PC-3 (cell line): ENCODE measurements around the gene CCNL2. TPM values are rescaled to one million over a fixed set of nuclear protein-coding genes. Genes with fewer than 3 reads are reported as not detected.

Experiments
- ATAC-seq: fragments of 200-7000 bp; cut with Tn5 transposase; 2 replicates; pipeline ENCODE4 v1.9.1; 2020; ENCODE audit warnings: mild to moderate bottlenecking, moderate library complexity
- BruUV-seq: library from RNA; stranded (reverse); fragments of 400-500 nt; replicated peaks from 2 replicates; lab custom pipeline; 2021; lab: Mats Ljungman, UMichigan
- CTCF ChIA-PET: fragments of 300-600 bp; sonication (Branson Sonifier 250); formaldehyde crosslinking; loops from one replicate; lab custom pipeline; 2022; ENCODE audit warnings: antibody characterized with exemption; lab: Charles Lee
- POLR2A ChIA-PET: fragments of 300-600 bp; sonication (Branson Sonifier 250); formaldehyde crosslinking; loops from one replicate; lab custom pipeline; 2022; ENCODE audit warnings: antibody characterized with exemption; ENCODE audit not compliant: unreplicated experiment; lab: Charles Lee
- DNase-seq: peaks from one replicate; pipeline ENCODE4 v3.0.0-alpha.2; 2015
- H2AFZ ChIP-seq: fragments of 300-600 bp; sonication (generic); 2 replicates; pipeline ENCODE4 v1.6.0; 2016; ENCODE audit warnings: antibody characterized with exemption, low read length
- H3F3A ChIP-seq: fragments of 300-600 bp; sonication (generic); one replicate; pipeline ENCODE4 v1.6.0; 2017; ENCODE audit warnings: antibody characterized with exemption, low read length, control low read depth, mild to moderate bottlenecking; ENCODE audit not compliant: unreplicated experiment
- H3K27ac ChIP-seq: fragments of 300-600 bp; sonication (generic); 2 replicates; pipeline ENCODE4 v1.5.1; 2016; ENCODE audit warnings: mild to moderate bottlenecking, low read length
- H3K27me3 ChIP-seq: fragments of 300-600 bp; sonication (generic); 2 replicates; pipeline ENCODE4 v1.6.1; 2016; ENCODE audit warnings: low read length, mixed read lengths
- H3K36me3 ChIP-seq: fragments of 300-600 bp; sonication (generic); 2 replicates; pipeline ENCODE4 v1.6.1; 2016; ENCODE audit warnings: low read depth, mixed run types, low read length, mixed read lengths
- H3K4me1 ChIP-seq: fragments of 300-600 bp; sonication (generic); 2 replicates; pipeline ENCODE4 v1.5.1; 2016; ENCODE audit warnings: low read length; ENCODE audit not compliant: insufficient read depth
- H3K4me2 ChIP-seq: fragments of 300-600 bp; sonication (generic); 2 replicates; pipeline ENCODE4 v1.6.0; 2016; ENCODE audit warnings: low read length
- H3K4me3 ChIP-seq: fragments of 300-600 bp; sonication (generic); 2 replicates; pipeline ENCODE4 v1.5.1; 2016; ENCODE audit warnings: mild to moderate bottlenecking, low read length, mixed read lengths
- H3K79me2 ChIP-seq: fragments of 300-600 bp; sonication (generic); 2 replicates; pipeline ENCODE4 v1.6.1; 2017; ENCODE audit warnings: low read length, mixed read lengths
- H3K9ac ChIP-seq: fragments of 300-600 bp; sonication (generic); 2 replicates; pipeline ENCODE4 v1.6.0; 2016; ENCODE audit warnings: mild to moderate bottlenecking, low read length
- H3K9me2 ChIP-seq: fragments of 300-600 bp; sonication (generic); replicated peaks from 2 replicates; pipeline ENCODE4 v1.6.1; 2016; ENCODE audit warnings: mixed run types, low read length, mixed read lengths
- H3K9me3 ChIP-seq: fragments of 300-600 bp; sonication (generic); 2 replicates; pipeline ENCODE4 v1.6.1; 2016; ENCODE audit warnings: low read length, mixed read lengths
- H4K20me1 ChIP-seq: fragments of 300-600 bp; sonication (generic); 2 replicates; pipeline ENCODE4 v1.6.1; 2016; ENCODE audit warnings: low read length, mixed read lengths
- EZH2 ChIP-seq: fragments of 300-600 bp; sonication (generic); IDR thresholded peaks from one replicate; pipeline ENCODE4 v1.6.1; 2017; ENCODE audit warnings: antibody characterized with exemption, mild to moderate bottlenecking, low read length; ENCODE audit not compliant: unreplicated experiment
- EZH2phosphoT487 ChIP-seq: fragments of 300-600 bp; sonication (generic); IDR thresholded peaks from 2 replicates; pipeline ENCODE4 v1.6.1; 2018; ENCODE audit warnings: mild to moderate bottlenecking, antibody characterized with exemption, low read length, borderline replicate concordance
- intact Hi-C: fragments of 100-400 bp; cut with micrococcal nuclease; formaldehyde crosslinking; loops from 2 replicates; pipeline ENCODE4 v1.9.0; 2023
- total RNA-seq: library from RNA; depleted of rRNA; stranded (reverse); fragments of >200 nt; gene quantifications from 2 replicates; pipeline ENCODE4 v1.2.3, GENCODE V29; 2014
- TF ChIP-seq, protein P1 (sequence below): fragments of 300-600 bp; sonication (generic); conservative IDR thresholded peaks from 2 replicates; pipeline ENCODE4 v1.5.1; 2017; ENCODE audit warnings: antibody characterized with exemption, low read depth, mild to moderate bottlenecking, low read length

Gene CCNL2
- total RNA-seq, 1 experiment from 2014 or later = 385 TPM

DNA sequence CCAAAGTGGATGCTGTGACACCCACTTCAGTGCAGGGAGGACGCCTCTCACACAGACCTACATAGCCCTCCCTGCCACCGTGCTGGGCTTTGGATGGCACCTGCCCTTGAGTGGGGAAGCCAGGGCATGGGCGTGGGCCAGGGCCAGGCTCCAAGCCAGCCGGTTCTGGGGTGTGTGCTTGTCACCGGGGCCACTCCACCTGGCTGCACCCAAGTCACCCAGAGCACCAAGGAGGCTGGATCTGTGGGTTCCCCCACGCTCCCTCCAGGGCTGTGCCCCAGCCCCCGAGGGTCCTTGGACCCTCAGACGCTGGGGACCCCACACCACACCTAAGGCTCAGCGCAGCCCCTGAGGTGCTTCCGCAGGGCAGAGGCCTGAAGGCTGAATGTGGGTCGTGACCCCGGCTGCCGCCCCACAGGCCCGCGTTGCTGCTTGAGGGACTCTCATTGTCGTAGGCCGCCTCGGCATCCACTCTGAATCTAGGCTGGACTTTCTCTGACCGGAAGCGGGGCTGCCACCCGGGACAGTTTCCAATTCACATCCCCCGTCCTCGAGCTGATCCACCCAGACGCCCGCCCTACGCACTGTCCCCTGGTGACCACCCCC is 42.2 kb downstream of the CCNL2 start:
- no peaks in the 10 kb centered on the region for H3K27me3 ChIP-seq
- POLR2A ChIA-PET = no interaction called here
- H3K79me2 ChIP-seq = peaks cover 10% of the 10 kb centered on the region; the same call in 1 of the 2 replicates
- no peak overlapping the region for H3K4me3 ChIP-seq
- no peak overlapping the region for H3K4me2 ChIP-seq
- H3F3A ChIP-seq = peaks cover 3% of the 10 kb centered on the region
- peaks cover 45% of the 10 kb centered on the region for H3K4me1 ChIP-seq
- no peak overlapping the region for H2AFZ ChIP-seq
- no peak overlapping the region for H3K27ac ChIP-seq
- no peak overlapping the region for H3K9ac ChIP-seq
- TF ChIP-seq, protein P1, sequence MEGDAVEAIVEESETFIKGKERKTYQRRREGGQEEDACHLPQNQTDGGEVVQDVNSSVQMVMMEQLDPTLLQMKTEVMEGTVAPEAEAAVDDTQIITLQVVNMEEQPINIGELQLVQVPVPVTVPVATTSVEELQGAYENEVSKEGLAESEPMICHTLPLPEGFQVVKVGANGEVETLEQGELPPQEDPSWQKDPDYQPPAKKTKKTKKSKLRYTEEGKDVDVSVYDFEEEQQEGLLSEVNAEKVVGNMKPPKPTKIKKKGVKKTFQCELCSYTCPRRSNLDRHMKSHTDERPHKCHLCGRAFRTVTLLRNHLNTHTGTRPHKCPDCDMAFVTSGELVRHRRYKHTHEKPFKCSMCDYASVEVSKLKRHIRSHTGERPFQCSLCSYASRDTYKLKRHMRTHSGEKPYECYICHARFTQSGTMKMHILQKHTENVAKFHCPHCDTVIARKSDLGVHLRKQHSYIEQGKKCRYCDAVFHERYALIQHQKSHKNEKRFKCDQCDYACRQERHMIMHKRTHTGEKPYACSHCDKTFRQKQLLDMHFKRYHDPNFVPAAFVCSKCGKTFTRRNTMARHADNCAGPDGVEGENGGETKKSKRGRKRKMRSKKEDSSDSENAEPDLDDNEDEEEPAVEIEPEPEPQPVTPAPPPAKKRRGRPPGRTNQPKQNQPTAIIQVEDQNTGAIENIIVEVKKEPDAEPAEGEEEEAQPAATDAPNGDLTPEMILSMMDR = no peak
- TF ChIP-seq EZH2 = no peak
- no peak for TF ChIP-seq EZH2phosphoT487
- H4K20me1 ChIP-seq = no peaks in the 10 kb centered on the region
- CTCF ChIA-PET = no interaction called here
- H3K36me3 ChIP-seq = no peaks in the 10 kb centered on the region
- intact Hi-C loops = no loop called here
- H3K9me2 ChIP-seq = no peaks in the 10 kb centered on the region
- DNase-seq (no peak), ATAC-seq (peak; percentile 0; the same call in 1 of the 2 replicates)
- BruUV-seq = no TSS peak
- no peaks in the 10 kb centered on the region for H3K9me3 ChIP-seq

DNA sequence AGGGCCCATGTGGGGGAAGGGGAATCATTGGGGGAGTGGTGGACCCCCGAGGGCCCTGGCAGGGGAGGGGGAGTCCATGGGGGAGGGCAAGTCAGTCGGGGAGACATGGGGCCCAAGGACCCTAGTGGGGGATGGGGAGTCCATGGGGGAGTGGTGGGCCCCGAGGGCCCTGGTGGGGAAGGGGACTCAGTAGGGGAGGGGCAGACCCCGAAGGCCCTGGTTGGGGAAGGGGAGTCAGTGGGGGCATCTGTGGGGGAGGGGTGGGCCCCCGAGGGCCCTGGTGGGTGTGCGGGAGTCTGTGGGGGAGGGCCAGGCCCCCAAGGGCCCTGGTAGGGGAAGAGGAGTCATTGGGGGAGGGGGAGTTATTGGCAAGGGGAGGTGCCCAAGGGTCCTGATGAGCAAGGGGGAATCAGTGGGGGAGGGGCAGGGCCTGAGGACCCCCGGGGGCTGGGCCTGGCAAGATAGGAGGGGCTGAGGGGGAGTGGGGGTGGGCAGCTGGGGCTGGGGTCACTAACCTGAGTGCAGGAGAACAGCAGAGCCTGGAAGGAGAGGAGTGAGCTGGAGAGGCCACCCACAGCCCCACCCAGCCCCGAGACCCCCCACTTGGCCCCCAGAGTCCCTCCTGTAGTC is 42.9 kb downstream of the CCNL2 start:
- no peak overlapping the region for H3K4me2 ChIP-seq
- H3K79me2 ChIP-seq = peaks cover 15% of the 10 kb centered on the region
- intact Hi-C loops = no loop called here
- peaks cover 49% of the 10 kb centered on the region for H3K4me1 ChIP-seq
- H2AFZ ChIP-seq = no peak overlapping the region
- no peaks in the 10 kb centered on the region for H3K9me3 ChIP-seq
- no peak overlapping the region for H3K9ac ChIP-seq
- DNase-seq (no peak), ATAC-seq (no peak)
- ChIA-PET CTCF (no interaction called here), POLR2A (no interaction called here)
- no peak overlapping the region for H3K4me3 ChIP-seq
- no peaks in the 10 kb centered on the region for H3K27me3 ChIP-seq
- peaks cover 3% of the 10 kb centered on the region for H3F3A ChIP-seq
- TF ChIP-seq EZH2 (no peak), EZH2phosphoT487 (no peak)
- TF ChIP-seq, protein P1 = no peak
- no TSS peak for BruUV-seq
- no peaks in the 10 kb centered on the region for H3K36me3 ChIP-seq
- no peaks in the 10 kb centered on the region for H3K9me2 ChIP-seq
- no peak overlapping the region for H3K27ac ChIP-seq
- H4K20me1 ChIP-seq = no peaks in the 10 kb centered on the region

DNA sequence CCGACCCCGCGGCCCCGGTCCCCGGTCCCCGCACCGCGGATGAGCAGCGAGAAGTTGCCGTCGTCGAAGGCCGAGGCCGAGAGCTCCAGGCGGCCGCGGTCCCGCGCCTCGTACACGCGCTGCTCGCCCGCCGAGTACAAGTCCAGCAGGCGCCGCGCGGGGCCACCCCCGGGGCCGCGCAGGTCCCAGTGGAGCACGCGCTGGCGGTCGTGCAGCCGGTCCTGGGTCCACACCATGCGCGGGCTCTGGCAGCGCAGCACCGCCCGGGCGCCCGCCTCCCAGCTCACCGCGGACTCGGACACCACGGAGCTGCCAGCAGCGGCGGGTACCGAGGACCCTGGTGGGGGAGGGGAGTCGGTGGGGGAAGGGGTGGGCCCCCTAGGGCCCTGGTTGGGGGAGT is 43.7 kb downstream of the CCNL2 start:
- Histone ChIP-seq H3K4me2 (peak overlapping the region; percentile 78), H2AFZ (0 out of 2 replicates have a peak overlapping the region, but pooled peaks have one; percentile 32), H3K9me3 (no peaks in the 10 kb centered on the region), H3K36me3 (no peaks in the 10 kb centered on the region), H3K9me2 (no peaks in the 10 kb centered on the region), H3K4me1 (peaks cover 40% of the 10 kb centered on the region), H3K9ac (no peak overlapping the region), H3K79me2 (peaks cover 15% of the 10 kb centered on the region), H3K27me3 (no peaks in the 10 kb centered on the region), H3K27ac (no peak overlapping the region), H3F3A (peaks cover 3% of the 10 kb centered on the region), H4K20me1 (no peaks in the 10 kb centered on the region), H3K4me3 (peak overlapping the region; percentile 58; the same call in 1 of the 2 replicates)
- POLR2A ChIA-PET = no interaction called here
- TF ChIP-seq EZH2phosphoT487 = peak; percentile 81; the same call in 1 of the 2 replicates
- TF ChIP-seq, protein P1 = no peak
- no TSS peak for BruUV-seq
- intact Hi-C loops = no loop called here
- ATAC-seq (peak; percentile 43), DNase-seq (peak; percentile 76)
- CTCF ChIA-PET = no interaction called here
